HG02981 (cell line): ENCODE data around the gene GPRC5B.

Experiments
- ATAC-seq: cut with Tn5 transposase; IDR thresholded peaks from one replicate; pipeline ENCODE4 v1.9.1; 2021; ENCODE audit warnings: mild to moderate bottlenecking, moderate library complexity; ENCODE audit not compliant: unreplicated experiment

The GPRC5B gene

DNA sequence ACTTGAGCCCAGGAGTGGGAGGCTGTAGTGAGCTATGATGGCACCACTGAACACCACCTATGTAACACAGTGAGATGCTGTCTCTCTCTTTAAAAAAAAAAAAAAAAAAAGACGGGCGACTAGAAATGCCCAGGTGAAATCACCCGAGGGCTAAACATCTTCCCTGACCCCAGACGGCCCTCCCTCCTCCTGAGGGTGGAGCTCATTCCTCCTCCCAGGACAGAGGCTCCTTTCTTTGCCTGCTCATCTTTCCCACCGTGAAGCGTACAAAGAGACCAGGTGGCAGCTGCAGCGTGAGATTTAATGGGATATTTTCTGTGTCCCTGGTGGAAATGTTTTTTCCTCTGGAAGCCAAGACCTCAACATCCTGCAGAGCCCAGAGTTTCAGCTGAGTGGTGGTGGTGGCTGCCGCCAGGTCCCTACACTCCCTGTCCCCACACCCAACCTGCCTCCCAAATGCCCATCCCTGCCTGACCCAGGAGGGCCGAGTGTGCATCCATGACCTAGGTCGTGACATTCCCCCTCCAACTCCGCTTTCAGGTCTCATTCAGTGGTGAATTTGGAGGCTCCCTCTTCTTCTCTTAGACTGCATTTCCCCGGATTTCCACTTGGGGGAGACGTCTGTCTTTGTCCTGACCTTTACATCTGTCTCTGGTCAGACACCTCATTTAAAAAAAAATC, 14.4 kb upstream of the GPRC5B start:
- no peak for ATAC-seq

GRCh38 chr16:19898166-19898565, 13.5 kb upstream of the GPRC5B start:
- no peak for ATAC-seq

DNA sequence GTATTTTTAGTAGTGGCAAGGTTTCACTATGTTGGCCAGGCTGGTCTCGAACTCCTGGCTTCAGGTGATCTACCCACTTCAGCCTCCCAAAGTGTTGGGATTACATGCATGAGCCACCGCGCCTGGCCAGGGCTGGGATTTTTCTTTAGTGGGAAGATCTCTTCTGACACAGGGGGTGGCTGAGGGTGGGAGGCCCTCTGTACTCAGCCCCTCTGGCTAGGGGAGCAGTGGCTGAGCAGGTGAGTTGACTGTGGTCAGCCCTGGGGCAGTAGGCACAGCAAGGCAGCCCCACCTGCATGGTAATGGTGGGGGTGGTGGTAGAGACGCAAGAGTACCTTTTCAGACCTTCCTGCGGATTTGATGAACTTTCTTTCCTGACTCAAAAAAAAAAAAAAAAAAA, 12.3 kb upstream of the GPRC5B start:
- no peak for ATAC-seq

DNA sequence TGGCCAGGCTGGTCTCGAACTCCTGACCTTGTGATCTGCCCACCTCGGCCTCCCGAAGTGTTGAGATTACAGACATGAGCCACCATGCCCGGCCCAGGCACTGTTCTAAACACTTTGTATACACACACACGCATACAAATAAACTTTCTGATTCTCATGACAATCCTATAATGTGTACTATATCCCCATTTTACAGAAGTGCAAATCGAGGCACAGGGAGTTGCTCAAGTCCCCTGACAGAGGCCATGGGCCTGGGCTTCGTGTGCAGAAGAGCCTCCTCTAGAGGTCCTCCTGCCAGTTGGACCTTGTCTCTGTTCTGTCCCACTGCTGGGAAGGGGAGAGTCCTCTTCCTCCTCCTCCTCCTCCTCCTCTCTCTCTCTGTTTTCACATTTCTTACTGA, 9.9 kb upstream of the GPRC5B start:
- ATAC-seq = no peak

- ATAC-seq = no peak
Observed at GRCh38 chr16:19892902-19893301, 8.3 kb upstream of the GPRC5B start.

DNA sequence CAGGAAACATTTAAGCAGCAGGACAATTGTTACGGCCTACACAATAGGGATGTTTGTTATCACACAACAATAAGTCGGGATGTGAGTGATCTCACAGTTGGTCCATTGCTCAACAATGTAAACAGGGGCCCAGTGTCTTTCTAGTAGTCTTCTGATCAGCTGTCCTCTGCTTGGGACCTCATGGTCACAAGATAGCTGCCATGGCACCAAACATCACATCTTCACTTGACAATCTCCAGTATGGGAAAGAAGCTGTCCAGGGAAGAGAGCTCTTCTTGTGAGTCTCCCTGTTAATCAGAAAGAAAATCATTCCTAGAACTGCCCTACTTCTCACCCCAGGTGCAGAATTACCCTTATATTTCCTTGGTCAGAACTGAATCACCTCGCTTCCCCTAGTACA, 6.3 kb upstream of the GPRC5B start:
- no peak for ATAC-seq

- no peak for ATAC-seq
Observed at GRCh38 chr16:19888834-19889233, 4.2 kb upstream of the GPRC5B start.

DNA sequence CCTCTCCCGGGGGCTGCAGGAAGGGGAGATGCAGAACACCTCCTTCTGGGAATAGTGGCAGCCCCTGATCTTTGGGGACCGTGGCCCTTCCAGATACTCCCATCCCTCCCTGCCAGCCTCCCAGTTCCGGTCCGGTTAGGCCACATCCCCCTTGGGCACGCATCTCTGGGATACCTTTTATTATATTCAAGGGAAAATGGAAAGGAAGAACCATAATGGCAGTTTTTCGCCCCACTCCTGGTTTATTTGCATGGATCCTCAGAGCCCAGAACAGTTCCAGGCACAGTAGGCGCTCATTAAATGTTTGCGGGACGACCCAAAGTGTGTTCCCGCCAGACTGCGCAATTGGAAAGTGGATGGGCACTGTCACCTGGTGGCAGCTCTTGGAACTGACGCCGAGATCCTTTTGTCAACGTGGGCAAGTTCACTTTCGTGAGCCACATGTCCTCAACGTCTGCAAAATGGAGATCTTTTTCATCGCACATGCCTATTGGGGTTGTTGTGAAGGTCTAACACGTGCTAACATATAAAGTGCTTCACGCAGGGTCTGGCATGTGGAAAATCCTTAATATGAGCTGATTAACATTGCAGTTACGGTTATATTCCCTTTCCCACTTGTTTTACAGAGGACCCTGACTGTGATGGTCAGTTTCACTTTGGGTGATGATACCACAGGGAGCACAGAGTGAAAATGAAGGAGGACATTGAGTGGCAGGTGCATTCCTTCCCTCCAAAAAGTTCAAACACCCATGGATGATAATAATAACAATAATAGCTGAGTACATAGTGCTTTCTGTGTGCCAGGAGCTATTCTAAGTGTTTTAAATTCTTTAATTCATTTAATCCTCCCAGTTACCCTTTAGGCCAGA, 1.7 kb upstream of the GPRC5B start:
- ATAC-seq = peak; percentile 60

DNA sequence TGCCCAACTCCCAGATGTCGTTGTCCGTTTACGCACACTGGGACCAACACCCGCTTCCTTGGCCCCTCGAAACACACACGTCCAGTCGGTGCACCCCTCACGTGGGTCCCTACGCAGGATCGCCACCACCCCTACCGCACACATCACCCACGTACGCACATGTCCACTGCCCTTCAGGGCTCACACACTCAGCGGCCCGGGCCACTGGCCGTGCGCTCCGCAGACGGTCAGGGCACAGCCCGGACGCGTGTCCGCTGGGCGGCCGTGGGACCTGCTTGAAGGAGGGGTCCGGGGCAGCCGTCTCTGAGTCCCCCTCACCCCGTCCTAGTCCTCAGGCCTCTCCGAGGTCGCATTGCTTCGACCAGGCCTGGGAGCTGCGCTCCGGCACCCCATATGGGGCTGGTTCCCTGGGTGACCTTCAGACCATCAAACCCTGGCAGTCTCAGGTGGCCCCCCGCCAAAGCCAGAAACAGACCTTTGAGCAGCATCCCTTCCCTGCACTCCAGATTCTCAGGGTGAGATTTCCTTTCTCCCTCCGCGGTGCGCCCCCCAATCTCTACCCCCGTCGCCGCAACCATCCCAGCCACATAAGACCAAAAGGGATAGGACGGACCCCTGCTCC, 914 bp upstream of the GPRC5B start:
- ATAC-seq = no peak

- no peak for ATAC-seq
Observed at GRCh38 chr16:19883966-19884485, 622 bp downstream of the GPRC5B start.

GRCh38 chr16:19883296-19883965, 1.2 kb downstream of the GPRC5B start:
- ATAC-seq = no peak

DNA sequence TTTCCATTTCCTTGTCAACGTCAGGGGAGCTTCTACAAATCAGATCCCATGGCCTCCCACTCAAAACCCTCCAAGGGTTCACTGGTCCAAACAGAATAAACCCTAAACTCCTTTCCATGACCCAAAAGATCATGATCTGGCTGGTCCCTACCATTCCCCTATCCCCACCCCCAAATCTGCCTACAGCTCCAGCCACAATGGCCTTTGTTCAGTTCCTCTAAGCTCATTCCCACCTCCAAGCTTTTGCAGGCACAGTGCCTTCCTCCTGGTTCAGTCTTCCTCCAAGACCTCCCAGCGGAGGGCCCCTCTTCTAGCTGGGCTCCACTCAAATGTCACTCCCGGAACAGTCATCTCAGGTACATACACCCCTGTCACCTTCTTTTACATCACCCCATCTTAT, 2.0 kb downstream of the GPRC5B start:
- ATAC-seq = no peak

GRCh38 chr16:19882186-19882585, 2.5 kb downstream of the GPRC5B start:
- ATAC-seq = no peak

DNA sequence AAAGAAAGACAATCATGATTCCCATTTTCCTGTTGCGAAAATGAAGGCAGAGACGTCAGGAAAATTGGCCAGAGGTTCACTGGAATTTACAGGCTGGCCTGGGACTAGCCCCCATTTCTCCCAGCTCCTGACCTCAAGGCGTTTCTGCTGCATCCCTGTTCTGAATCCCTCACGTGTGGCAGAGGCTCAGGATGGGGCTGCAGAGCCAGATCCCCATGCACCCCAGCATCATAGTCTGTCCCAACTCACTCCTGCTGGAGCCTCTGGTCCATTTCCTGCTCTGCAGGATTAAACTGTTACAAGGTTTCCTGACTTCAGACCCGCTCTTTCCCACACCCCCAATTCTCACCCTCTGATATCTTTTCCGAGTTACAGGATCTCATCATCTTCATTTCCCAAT, 2.9 kb downstream of the GPRC5B start:
- ATAC-seq = no peak

DNA sequence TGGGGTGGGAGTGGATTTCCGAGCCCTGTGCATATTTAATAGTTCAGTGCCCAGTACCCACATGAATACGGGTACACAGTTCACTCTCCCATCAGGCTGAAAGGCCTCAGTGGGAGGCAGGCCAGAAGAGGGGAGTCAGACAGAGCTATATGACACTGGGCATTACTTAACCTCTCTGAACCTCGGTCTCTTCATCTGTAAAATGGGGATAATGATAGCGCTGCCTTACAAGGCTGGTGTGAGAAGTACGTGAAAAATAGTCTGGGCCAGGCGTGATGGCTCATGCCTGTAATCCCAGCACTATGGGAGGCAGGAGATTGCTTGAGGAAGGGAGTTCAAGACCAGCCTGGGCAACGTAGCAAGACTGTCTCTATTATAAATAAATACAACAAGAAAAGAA, 3.6 kb downstream of the GPRC5B start:
- ATAC-seq = no peak

DNA sequence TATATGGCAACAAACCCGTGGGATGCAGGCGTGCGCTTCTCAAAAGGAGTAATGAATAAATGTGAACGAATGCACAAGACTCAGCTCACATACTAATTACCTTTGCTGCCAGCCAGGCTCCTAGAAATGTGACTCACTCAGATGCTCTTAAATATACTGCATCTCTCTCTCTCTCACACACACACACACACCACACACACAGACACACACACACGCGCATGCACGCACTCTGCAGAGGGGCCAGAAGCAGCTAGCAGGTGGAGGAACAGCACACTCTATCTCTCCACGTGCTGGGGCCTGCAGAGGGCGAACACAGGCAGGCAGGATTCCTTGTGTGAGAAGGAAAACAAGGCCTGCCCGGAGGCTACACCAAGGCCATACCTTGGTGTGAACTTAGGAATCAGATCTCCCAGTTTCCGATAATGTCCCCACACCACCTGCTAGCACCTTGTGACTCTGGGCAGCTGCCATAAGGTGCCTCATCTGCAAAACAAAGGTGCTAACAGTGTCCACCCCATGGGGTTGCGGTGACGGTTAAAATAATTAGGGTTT, 5.3 kb downstream of the GPRC5B start:
- no peak for ATAC-seq

DNA sequence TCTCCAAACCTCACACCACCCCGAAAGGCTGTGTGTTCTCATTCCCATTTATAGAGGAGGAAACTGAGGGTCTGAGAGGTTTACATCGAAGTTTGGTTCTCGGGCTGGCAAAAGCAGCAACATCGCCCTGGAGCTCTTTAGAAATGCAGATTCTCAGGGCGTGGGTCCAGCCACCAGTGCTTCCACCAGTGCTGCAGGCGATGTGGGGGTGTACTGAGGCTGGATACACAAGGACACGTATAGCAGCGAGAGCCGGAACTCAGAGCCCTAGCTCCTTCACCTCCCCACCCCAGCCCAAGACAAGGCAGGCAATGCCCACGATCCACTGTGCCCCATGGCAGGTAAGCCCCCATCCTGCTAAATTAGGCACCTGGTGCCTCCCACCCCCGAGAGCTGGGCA, 5.9 kb downstream of the GPRC5B start:
- no peak for ATAC-seq

GRCh38 chr16:19876501-19877059, 8.1 kb downstream of the GPRC5B start:
- no peak for ATAC-seq

GRCh38 chr16:19875900-19876299, 8.7 kb downstream of the GPRC5B start:
- no peak for ATAC-seq

DNA sequence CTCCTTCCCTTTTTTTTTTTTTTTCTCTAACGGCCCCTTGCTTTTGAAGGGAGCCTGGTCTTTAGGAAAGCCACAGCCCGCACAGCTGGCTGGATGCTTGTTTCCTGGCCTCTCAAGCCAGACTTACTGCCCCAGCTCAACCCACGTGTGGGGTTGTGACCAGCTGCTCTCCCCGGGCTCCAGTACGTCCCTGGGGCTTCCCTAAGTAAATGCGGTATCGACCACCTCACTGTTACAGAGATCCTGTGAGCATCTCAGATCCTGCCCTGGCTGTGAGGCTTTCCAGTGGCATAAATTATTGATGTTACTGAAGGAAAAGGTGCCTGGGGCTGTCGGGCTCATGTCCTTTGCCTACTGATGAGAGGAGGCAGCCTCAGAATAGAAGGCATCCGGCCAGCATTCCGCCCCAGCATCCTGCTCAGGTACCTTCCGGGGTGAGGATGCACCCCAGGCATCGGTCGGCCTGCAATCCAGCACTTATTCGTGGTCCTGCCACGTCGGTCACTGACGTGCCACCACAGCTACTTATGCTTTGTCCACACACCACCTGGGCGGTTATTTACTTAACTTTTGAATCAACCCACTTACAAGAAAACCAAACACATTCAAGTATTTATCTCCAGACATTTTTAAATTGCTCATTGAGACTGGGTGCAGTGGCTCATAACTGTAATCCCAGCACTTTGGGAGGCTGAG, 9.6 kb downstream of the GPRC5B start:
- ATAC-seq = no peak
